ENCODE results near the gene PRRC2C. TPM values are rescaled to one million over a fixed set of nuclear protein-coding genes. Genes with fewer than 3 reads are reported as not detected.

PRRC2C gene
- total RNA-seq, 1 experiment from 2014 or later: 208 TPM

- Mint-ChIP-seq H3K27ac (ENCODE audit: unreplicated experiment) (peak overlapping the region; percentile 85), H3K27me3 (ENCODE audit: insufficient read depth, unreplicated experiment) (no peaks in the 10 kb centered on the region), H3K4me3 (ENCODE audit: unreplicated experiment) (no peak overlapping the region), H3K9me3 (ENCODE audit: unreplicated experiment) (peaks cover 10% of the 10 kb centered on the region), H3K4me1 (ENCODE audit: low read depth, unreplicated experiment) (peaks cover 19% of the 10 kb centered on the region), H3K36me3 (ENCODE audit: insufficient read depth, unreplicated experiment) (no peaks in the 10 kb centered on the region)
- H3K27me3 ChIP-seq (replicated peaks; ENCODE audit: control insufficient read depth, insufficient read depth, low read length): no peaks in the 10 kb centered on the region
- CTCF ChIA-PET: interaction anchor here (1.0 to 1.4 kb wide), 2 partner anchors 24 to 146 kb away, joined by 4 to 11 read pairs; partner anchors contain the start of gene FMO4
- peaks cover 7% of the 10 kb centered on the region for H3K4me1 ChIP-seq
- no peaks in the 10 kb centered on the region for H3K36me3 ChIP-seq (ENCODE audit: control insufficient read depth, insufficient read depth, low read length)
- no peak overlapping the region for H3K4me3 ChIP-seq (ENCODE audit: low read depth, low read length)
- no peaks in the 10 kb centered on the region for H3K9me3 ChIP-seq
- POLR2A ChIA-PET: no interaction called here
- intact Hi-C loops (cut with micrococcal nuclease; ENCODE audit: unreplicated experiment): loop anchor here (1.0 kb wide), 1 partner anchor 62 kb away; no protein-coding TSS in a partner anchor
- TF ChIP-seq CTCF (IDR thresholded peaks at IDR 0.05; ENCODE audit: insufficient read depth in 1 of 2, low read depth in 1 of 2, low read length in 1 of 2, severe bottlenecking in 1 of 2, unreplicated experiment in 1 of 2): no peak
- peak; percentile 29 to 52 for DNase-seq
- no TSS peak for BruUV-seq (replicated peaks)
These were observed 25.2 kb upstream of the PRRC2C start for GRCh38 chr1:171460018-171460620.

GRCh38 chr1:171467626-171468025 lies 17.7 kb upstream of the PRRC2C start:
- H3K4me1 Mint-ChIP-seq (ENCODE audit: low read depth, unreplicated experiment): no peaks in the 10 kb centered on the region

GRCh38 chr1:171468120-171468750 lies 17.1 kb upstream of the PRRC2C start:
- Mint-ChIP-seq H3K36me3 (ENCODE audit: insufficient read depth, unreplicated experiment) (no peaks in the 10 kb centered on the region), H3K27me3 (ENCODE audit: insufficient read depth, unreplicated experiment) (no peaks in the 10 kb centered on the region), H3K4me1 (ENCODE audit: low read depth, unreplicated experiment) (no peaks in the 10 kb centered on the region), H3K27ac (ENCODE audit: unreplicated experiment) (no peak overlapping the region), H3K9me3 (ENCODE audit: unreplicated experiment) (no peaks in the 10 kb centered on the region), H3K4me3 (ENCODE audit: unreplicated experiment) (no peak overlapping the region)
- Histone ChIP-seq H3K4me1 (no peaks in the 10 kb centered on the region), H3K36me3 (ENCODE audit: control insufficient read depth, insufficient read depth, low read length) (no peaks in the 10 kb centered on the region), H3K9me3 (no peaks in the 10 kb centered on the region; the same call in 1 of the 2 replicates), H3K27me3 (replicated peaks; ENCODE audit: control insufficient read depth, insufficient read depth, low read length) (no peaks in the 10 kb centered on the region), H3K4me3 (ENCODE audit: low read depth, low read length) (no peak overlapping the region)
- ChIA-PET CTCF (no interaction called here), POLR2A (interaction anchor here (0.5 kb wide), 1 partner anchor 38 kb away, joined by 3 read pairs; no protein-coding TSS in a partner anchor)
- no peak for TF ChIP-seq CTCF (IDR thresholded peaks at IDR 0.05; ENCODE audit: insufficient read depth in 1 of 2, low read depth in 1 of 2, low read length in 1 of 2, severe bottlenecking in 1 of 2, unreplicated experiment in 1 of 2)
- no peak for DNase-seq
- BruUV-seq (replicated peaks): no TSS peak
- intact Hi-C loops (cut with micrococcal nuclease; ENCODE audit: unreplicated experiment): no loop called here

More at GRCh38 chr1:171467626-171468025, 17.7 kb upstream of the PRRC2C start:
- Mint-ChIP-seq H3K36me3 (ENCODE audit: insufficient read depth, unreplicated experiment) (no peaks in the 10 kb centered on the region), H3K27ac (ENCODE audit: unreplicated experiment) (no peak overlapping the region), H3K27me3 (ENCODE audit: insufficient read depth, unreplicated experiment) (no peaks in the 10 kb centered on the region), H3K9me3 (ENCODE audit: unreplicated experiment) (no peaks in the 10 kb centered on the region), H3K4me3 (ENCODE audit: unreplicated experiment) (no peak overlapping the region)
- BruUV-seq (replicated peaks): no TSS peak
- H3K4me3 ChIP-seq (ENCODE audit: low read depth, low read length): no peak overlapping the region
- ChIA-PET CTCF (no interaction called here), POLR2A (no interaction called here)
- H3K36me3 ChIP-seq (ENCODE audit: control insufficient read depth, insufficient read depth, low read length): no peaks in the 10 kb centered on the region
- no peak for TF ChIP-seq CTCF (IDR thresholded peaks at IDR 0.05; ENCODE audit: insufficient read depth in 1 of 2, low read depth in 1 of 2, low read length in 1 of 2, severe bottlenecking in 1 of 2, unreplicated experiment in 1 of 2)
- intact Hi-C loops (cut with micrococcal nuclease; ENCODE audit: unreplicated experiment): no loop called here
- no peaks in the 10 kb centered on the region for H3K27me3 ChIP-seq (replicated peaks; ENCODE audit: control insufficient read depth, insufficient read depth, low read length)
- no peaks in the 10 kb centered on the region; the same call in 1 of the 2 replicates for H3K9me3 ChIP-seq
- no peaks in the 10 kb centered on the region for H3K4me1 ChIP-seq
- no peak for DNase-seq

Measured in Caco-2 (cell line).